MM.1S (cell line): ENCODE measurements around the gene HKDC1.

Source experiments
- DNase-seq: peaks from one replicate; pipeline ENCODE4 v3.0.0-alpha.2; 2015
- H2AFZ ChIP-seq: fragments of 300-600 bp; sonication (generic); 2 replicates; pipeline ENCODE4 v1.6.0; 2016; ENCODE audit warnings: antibody characterized with exemption, low read length
- H3F3A ChIP-seq: fragments of 300-600 bp; sonication (generic); 2 replicates; pipeline ENCODE4 v1.6.1; 2016; ENCODE audit warnings: mild to moderate bottlenecking, antibody characterized with exemption, low read length, moderate library complexity, mixed read lengths; ENCODE audit not compliant: insufficient read depth
- H3K27ac ChIP-seq: fragments of 300-600 bp; sonication (generic); 2 replicates; pipeline ENCODE4 v1.5.1; 2016; ENCODE audit warnings: mild to moderate bottlenecking, low read length
- H3K27me3 ChIP-seq: fragments of 300-600 bp; sonication (generic); replicated peaks from 2 replicates; pipeline ENCODE4 v1.6.0; 2016; ENCODE audit warnings: low read length; ENCODE audit not compliant: insufficient read depth
- H3K36me3 ChIP-seq: fragments of 300-600 bp; sonication (generic); replicated peaks from 2 replicates; pipeline ENCODE4 v1.6.1; 2016; ENCODE audit warnings: mild to moderate bottlenecking, low read length, mixed read lengths; ENCODE audit not compliant: insufficient read depth
- H3K4me1 ChIP-seq: fragments of 300-600 bp; sonication (generic); 2 replicates; pipeline ENCODE4 v1.6.1; 2016; ENCODE audit warnings: low read length, mixed read lengths
- H3K4me2 ChIP-seq: fragments of 300-600 bp; sonication (generic); 2 replicates; pipeline ENCODE4 v1.6.0; 2016; ENCODE audit warnings: low read depth, low read length
- H3K4me3 ChIP-seq: fragments of 300-600 bp; sonication (generic); 2 replicates; pipeline ENCODE4 v1.5.1; 2016; ENCODE audit warnings: low read length, mixed read lengths
- H3K79me2 ChIP-seq: fragments of 300-600 bp; sonication (generic); 2 replicates; pipeline ENCODE4 v1.6.1; 2016; ENCODE audit warnings: mixed run types, low read length, mixed read lengths
- H3K9ac ChIP-seq: fragments of 300-600 bp; sonication (generic); 2 replicates; pipeline ENCODE4 v1.6.1; 2016; ENCODE audit warnings: low read length, mixed read lengths
- H3K9me2 ChIP-seq: fragments of 300-600 bp; sonication (generic); replicated peaks from 2 replicates; pipeline ENCODE4 v1.6.1; 2016; ENCODE audit warnings: mild to moderate bottlenecking, low read length, mixed read lengths; ENCODE audit not compliant: insufficient read depth
- H3K9me3 ChIP-seq: fragments of 300-600 bp; sonication (generic); replicated peaks from 2 replicates; pipeline ENCODE4 v1.6.1; 2016; ENCODE audit warnings: mild to moderate bottlenecking, low read length, mixed read lengths; ENCODE audit not compliant: insufficient read depth
- H4K20me1 ChIP-seq: fragments of 300-600 bp; sonication (generic); 2 replicates; pipeline ENCODE4 v1.6.1; 2016; ENCODE audit warnings: mild to moderate bottlenecking, low read length, moderate library complexity, mixed read lengths; ENCODE audit not compliant: insufficient read depth
- CTCF ChIP-seq: fragments of 300-600 bp; sonication (generic); IDR thresholded peaks from 2 replicates; pipeline ENCODE4 v1.5.1; 2016; ENCODE audit warnings: antibody characterized with exemption, low read length, mixed read lengths
- EZH2 ChIP-seq: fragments of 300-600 bp; sonication (generic); optimal IDR thresholded peaks from 2 replicates; pipeline ENCODE3; 2017; ENCODE audit warnings: low read depth, mild to moderate bottlenecking, antibody characterized with exemption, low read length, mixed read lengths
- EZH2phosphoT487 ChIP-seq: fragments of 300-600 bp; sonication (generic); IDR thresholded peaks from 2 replicates; pipeline ENCODE4 v1.6.1; 2018; ENCODE audit warnings: antibody characterized with exemption, low read length

Gene HKDC1

GRCh38 chr10:69241575-69241974 is 21.4 kb downstream of the HKDC1 start:
- H4K20me1 ChIP-seq: no peaks in the 10 kb centered on the region
- H3K9ac ChIP-seq: no peak overlapping the region
- H3K36me3 ChIP-seq: no peaks in the 10 kb centered on the region
- H3K9me2 ChIP-seq: no peaks in the 10 kb centered on the region
- no peak for DNase-seq
- no peak overlapping the region for H2AFZ ChIP-seq
- no peaks in the 10 kb centered on the region for H3K4me1 ChIP-seq
- no peak for TF ChIP-seq EZH2phosphoT487
- TF ChIP-seq EZH2: no peak
- TF ChIP-seq CTCF: no peak
- no peak overlapping the region for H3K4me3 ChIP-seq
- H3K27ac ChIP-seq: no peak overlapping the region
- H3K27me3 ChIP-seq: no peaks in the 10 kb centered on the region
- H3K4me2 ChIP-seq: no peak overlapping the region
- no peaks in the 10 kb centered on the region for H3K79me2 ChIP-seq
- no peaks in the 10 kb centered on the region for H3K9me3 ChIP-seq
- H3F3A ChIP-seq: no peaks in the 10 kb centered on the region

- no peak overlapping the region for H3K4me3 ChIP-seq
- no peaks in the 10 kb centered on the region for H3K27me3 ChIP-seq
- H3K9me2 ChIP-seq: no peaks in the 10 kb centered on the region
- H3K9ac ChIP-seq: no peak overlapping the region
- no peak overlapping the region for H2AFZ ChIP-seq
- H4K20me1 ChIP-seq: no peaks in the 10 kb centered on the region
- H3F3A ChIP-seq: no peaks in the 10 kb centered on the region
- no peaks in the 10 kb centered on the region for H3K4me1 ChIP-seq
- no peak for TF ChIP-seq EZH2phosphoT487
- no peak for TF ChIP-seq EZH2
- no peak for TF ChIP-seq CTCF
- no peak for DNase-seq
- H3K4me2 ChIP-seq: no peak overlapping the region
- no peaks in the 10 kb centered on the region for H3K79me2 ChIP-seq
- no peak overlapping the region for H3K27ac ChIP-seq
- no peaks in the 10 kb centered on the region for H3K9me3 ChIP-seq
- no peaks in the 10 kb centered on the region for H3K36me3 ChIP-seq
These were observed 22.1 kb downstream of the HKDC1 start for GRCh38 chr10:69242040-69242851.

GRCh38 chr10:69242852-69243212 is 22.7 kb downstream of the HKDC1 start:
- Histone ChIP-seq H3K9me3 (no peaks in the 10 kb centered on the region), H3K4me1 (no peaks in the 10 kb centered on the region), H2AFZ (no peak overlapping the region), H4K20me1 (no peaks in the 10 kb centered on the region), H3K9ac (no peak overlapping the region), H3K36me3 (no peaks in the 10 kb centered on the region), H3K79me2 (no peaks in the 10 kb centered on the region), H3K27me3 (no peaks in the 10 kb centered on the region), H3K27ac (no peak overlapping the region), H3K9me2 (no peaks in the 10 kb centered on the region), H3F3A (no peaks in the 10 kb centered on the region), H3K4me2 (no peak overlapping the region), H3K4me3 (no peak overlapping the region)
- TF ChIP-seq CTCF (no peak), EZH2 (no peak), EZH2phosphoT487 (no peak)
- no peak for DNase-seq
